ENCODE data around the gene RAX2.
A peak's percentile ranks its signal among the peaks of the same experiment; 100 is the strongest.

RAX2 gene

DNA sequence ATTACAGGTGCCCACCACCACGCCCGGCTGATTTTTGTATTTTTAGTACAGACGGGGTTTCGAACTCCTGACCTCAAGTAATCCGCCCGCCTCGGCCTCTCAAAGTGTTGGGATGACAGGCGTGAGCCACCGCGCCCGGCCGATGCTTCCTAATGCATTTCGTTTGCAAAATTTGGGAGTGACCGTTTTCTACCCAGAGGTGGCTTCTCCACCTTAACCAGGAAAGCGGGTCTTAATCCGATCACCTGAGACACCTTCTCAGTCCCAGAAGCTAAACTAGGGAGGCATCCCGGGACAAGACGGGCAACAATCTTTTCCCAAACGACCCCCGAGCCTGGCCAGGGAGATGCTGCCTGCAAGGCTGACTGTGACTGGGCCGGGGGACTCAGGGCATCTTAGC is 29.0 kb upstream of the RAX2 start:
- no peak for DNase-seq

DNA sequence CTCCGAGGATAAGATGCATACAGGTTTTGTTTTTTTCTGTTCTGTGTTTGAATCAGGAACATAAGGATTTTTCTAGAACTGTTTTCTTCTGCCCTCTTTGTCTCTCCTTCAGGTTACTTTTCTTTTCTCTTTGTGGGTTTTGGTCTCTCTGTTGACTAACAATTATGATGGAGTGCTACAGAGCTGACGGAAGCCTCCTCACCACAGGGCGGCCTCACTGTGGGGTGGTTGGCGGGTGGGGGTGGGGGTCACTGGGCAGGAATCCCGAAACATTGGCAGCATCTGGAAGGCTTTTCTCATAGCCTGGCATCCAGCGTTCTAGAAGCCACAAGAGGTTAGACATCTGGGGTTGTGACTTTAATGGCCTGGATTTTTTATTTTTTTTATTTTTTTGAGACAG is 26.1 kb upstream of the RAX2 start:
- DNase-seq, result no peak

DNA sequence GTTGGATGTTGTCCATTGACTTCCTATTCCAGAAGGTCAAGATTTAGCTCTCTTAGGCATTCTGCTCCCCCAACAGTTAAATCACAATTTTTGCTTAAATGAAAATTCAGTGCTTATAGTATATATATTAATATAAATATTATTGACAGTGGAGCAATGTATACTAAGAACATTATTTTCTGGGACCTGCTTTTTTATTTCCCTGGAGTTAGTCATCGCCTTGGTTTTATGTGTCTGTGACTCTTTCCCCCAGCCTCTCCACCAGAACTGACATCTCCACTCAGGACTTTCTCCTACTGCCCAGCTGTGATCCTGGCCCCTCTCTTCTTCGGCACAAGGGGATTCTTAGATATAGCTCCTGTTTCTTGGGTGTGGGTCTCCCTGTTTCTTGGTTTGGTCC is 24.3 kb upstream of the RAX2 start:
- no peak for DNase-seq

DNA sequence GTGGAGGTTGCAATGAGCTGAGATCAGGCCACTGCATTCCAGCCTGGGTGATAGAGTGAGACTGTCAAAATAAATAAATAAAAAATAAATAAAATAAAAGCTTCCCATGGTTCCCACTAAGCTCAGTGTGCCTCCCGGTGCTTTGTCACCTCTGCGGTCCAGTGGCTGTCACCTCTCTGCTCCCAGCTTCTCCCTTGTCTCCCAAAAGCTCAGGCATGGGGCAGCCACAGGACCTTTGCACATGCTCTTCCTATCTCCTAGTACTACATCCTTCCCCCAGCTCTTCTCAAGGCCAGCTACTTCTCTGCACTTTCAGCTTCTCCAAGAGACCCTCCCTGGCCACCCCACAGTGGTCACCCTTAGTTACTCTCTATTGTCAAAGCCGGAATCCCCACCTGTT is 21.8 kb upstream of the RAX2 start:
- no peak for DNase-seq

DNA sequence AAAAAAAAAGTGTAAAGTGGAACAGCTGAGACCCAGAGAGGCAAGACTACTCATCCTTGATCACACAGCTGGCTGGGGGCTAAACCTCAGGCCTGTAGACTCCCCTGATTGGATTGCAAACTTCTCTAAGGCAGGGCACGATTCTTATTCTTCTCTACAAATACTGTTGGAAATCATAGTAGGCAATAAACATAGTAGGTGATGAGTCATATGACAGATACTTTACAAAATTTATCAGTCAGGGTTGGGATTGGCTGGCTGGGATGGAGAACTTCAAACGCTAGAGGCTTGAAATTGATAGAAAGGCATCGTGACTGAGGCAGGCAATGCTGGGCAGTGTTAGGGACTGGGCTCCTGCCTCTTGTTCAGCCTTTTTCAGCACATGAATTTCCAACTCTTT is 20.1 kb upstream of the RAX2 start:
- no peak for DNase-seq

DNA sequence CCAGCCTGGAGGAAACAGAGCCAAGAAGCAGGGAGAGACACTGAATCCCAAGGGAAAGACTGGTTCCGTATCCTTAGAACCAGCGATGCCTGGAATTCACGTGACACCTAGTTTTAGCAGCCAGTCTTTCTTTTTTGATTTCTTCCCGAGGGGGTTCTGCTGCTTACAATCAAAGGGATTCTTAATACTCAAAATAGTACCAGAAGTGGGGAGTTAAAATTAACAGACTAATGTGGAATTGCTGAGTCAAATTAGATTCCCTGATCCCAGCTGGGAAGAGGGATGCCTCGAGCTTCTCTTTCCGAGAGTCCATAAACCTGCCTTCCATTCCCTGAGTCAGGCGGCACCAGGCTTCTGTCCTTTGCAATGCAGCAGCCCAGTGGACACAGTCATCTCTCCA is 18.9 kb upstream of the RAX2 start:
- DNase-seq, result no peak

DNA sequence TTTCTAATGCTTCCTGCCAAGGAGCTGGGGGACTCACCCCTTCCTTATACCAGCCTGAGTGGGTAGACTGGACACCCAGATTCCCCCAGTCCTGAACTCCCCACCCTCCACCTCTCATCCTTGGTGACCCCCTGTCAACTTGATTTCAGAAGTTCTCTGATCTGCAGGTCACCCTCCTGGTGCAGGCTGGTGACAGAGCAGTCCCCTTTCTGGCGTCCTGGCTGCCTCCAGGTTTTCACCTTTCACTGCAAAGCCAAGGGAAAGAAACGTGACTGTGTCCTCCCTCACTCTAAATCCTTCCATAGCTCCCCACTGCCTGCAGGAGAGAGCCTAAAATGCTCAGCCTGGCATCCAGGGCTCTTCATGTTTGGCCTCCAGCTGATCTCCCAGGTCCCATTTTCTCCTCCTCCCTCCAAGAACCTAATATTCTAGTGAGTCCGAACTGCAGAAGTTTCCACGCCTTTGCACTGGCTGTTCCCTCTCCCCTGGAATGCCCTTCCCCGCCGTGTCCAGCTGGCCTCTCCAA is 18.2 kb upstream of the RAX2 start:
- DNase-seq, result no peak

DNA sequence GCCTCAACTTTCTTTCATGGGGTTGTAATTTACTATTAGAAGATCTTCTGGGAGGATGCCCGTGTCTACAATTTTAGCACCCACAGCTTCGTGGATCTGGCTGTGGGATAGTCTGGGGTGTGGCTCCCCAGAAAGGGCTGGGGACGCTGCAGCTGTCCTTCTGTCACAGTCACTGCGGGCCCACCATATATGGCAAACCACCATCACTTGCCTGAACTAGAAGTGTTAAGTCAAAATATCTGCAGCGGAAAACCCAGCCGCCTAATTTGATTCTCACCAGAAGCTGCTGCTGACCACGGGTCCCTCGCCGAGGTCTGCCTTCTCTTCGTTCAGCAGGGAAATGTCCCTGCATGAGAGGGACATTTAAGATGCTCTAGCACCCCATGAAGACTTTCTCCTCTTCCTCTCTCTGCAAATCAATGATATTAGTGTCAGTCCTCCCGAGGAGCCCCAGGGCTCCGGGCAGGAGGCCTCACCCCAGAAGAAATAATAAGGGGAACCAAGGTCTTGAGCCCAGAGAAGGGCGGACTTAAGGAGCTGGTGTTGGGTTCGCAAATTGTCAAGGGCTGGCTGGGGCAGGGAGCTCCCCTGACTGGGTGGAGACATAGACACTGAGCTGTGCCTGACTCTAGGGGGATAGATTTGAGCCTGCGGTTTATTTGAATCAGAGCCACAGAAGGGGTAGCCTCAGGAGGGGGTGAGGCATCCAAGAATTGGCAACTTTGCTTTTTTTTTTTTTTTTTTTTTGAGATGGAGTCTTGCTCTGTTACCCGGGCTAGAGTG is 17.2 kb upstream of the RAX2 start:
- no peak for DNase-seq

DNA sequence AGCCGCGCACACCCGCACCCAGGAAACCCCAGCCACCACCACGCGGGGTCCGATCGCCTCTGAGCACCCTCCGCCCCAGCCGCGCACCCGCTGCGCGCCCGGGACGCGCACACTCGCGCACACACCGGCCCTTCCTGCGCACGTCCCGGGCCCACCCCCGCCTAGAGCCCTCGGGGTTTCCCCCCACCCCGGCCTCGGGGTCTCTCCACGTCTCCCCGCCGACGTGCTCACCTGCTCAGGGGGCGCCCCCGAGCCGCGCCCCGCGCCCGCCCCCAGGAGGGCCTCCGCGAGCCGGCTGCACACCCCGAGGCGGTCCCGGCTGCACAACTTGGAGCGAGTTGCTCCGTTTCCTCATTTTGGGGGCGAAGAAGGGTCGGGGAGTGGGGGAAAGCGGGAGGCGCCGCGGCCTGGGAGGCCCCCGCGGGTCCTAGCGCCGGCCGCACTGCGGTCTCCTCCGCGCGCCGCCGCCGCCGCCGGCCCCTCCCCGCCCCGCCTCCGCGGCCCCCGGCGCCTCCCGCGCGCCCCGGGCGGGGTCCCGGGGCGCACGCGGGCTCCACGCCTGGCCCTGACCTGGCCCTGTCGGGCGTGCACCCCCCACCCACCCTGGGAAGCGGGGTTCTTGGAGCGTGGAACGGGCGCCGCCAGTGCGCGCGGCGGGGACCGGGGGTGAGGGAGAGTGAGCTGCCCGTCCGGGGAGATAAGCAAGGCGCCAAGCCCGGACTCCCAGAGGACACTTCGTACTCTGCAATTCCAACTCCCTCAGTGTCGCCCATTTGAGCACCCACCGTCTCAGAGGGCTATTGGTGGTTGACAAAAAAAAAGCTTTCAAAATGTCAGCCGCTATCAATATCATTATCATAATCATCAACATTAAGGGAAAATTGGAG is 14.2 kb upstream of the RAX2 start, which contains the start of gene MATK:
Gene MATK, minus strand, starts transcription at position 444 of the 887 bp plus-strand sequence. CDS start 1,246 bp downstream, outside the sequence.
- peak in 1 of 2 experiments; percentile 25 for DNase-seq

DNA sequence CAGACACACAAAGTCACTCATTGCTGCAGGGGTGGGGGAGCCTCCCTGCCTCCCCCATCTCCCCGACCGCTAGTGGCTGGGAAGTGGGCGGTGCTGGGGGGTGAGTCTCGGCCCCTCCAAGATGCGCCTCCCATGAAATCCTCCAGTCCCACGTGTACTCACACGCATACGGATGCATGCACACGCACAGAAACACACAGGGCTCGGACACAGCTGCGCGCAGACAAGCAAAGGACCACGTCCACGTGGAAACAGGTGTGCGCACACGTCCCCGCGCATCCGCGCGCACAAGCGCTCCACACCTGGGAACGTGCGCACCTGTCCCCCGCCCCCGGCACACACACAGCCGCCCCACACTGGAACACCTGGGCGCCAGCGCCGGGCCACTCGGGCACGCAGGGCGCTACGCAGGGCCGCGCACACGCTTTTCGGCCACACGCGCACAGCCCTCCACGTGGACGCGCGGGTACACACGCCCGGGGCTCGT is 13.5 kb upstream of the RAX2 start:
- DNase-seq, result peak; percentile 39 to 54

DNA sequence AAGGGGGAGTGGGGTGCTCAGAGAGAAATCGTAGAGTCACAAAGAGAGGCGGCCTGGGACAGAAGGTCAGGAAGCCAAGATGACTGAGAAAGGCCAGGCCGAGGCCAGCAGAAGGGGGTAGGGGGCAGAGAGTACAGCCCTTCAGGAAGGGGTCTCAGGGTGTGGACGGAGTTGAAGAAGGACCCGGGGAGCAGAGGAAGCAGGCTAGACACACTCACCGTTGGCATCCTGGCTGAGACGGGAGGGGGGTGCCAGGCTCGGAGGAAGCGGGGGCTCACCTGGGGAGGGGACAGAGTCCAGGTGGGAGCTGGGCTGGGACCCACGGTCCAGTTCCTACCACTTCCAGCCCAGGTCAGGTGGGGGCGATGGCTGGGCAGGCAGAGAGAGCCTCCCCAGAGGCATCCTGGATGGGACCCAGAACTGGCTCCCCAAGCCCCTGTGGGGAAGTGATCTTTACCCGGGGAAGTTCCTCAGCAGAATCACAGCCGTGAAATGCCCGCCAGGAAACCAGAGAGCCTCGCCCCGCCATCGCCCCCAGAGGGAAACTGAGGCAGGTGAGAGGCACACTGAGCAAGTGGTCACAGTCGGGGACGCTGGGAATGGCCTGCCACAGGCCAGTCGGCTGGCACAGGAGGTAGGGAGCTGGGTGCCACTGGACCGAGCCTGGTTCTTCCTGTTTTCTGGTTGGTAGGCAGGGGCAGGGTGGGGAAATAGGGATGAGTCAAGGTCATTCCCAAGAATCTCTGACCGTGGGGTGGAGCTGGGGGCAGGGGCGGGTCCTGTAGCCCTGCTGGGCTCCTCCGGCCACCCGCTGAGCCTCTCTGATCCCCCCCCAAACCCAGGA is 12.8 kb upstream of the RAX2 start:
- DNase-seq, result no peak

DNA sequence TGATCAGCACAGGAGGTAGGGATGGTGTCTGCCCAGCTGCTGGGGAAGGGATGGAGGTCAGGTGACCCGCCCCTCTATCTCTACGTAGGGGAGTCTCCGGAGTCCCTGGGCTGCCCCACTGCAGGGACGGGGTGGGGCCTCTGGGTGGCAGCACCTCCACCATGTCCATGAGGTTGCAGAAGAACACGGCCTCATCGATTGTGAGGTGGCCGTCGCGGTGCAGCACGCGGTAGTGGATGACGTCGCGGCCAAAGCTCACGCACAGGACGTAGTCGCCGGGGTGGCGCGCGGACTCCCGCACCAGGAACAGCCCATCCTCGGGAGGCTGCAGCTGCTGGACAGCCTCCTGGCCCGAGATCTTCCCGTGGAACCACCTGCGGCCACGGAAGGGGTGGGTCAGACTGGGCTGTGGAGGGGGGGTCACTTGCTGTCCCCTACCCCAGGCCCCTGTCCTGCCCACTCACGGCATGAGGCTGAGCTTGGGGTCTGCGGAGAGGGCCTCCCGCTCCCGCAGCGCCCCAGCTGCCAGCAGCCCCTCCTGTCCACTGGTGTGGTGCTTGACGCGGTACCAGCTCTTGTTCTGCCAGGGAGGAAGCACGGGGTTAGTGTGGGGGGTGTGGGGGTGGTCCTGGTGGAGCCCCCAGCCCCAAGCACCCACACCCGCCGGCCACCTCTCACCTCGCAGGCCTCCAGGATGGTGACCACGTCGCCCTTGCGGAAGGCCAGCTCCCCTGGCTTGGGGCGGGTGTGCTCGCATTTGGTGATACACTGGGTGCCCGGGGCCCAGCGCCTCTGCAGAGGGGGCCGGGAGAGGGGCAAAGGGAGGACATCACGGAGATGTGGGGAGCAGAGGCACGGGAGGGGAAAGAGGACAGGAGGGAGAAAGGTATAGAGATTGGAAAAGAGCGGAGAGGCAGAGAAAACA is 11.9 kb upstream of the RAX2 start:
- peak; percentile 26 to 38 for DNase-seq

DNA sequence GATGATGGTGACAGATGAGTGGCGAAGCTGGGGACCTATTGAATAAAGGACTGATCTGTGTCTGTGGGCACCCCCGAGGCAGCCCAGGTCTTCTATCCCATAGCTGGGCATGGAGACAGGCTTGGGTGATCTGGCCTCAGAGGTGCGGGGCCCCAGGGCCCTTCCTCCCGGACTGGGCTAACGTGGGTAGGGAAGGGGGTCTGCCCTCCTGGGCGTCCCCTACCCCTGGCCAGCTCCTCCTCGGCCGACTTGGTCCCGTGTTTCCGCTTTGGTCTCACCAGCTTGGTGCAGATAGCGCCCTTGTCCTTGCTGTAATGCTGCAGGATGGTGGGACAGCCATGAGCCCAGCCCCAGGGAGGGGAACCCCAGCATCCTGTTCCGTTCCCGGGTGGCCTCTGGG is 10.9 kb upstream of the RAX2 start:
- no peak for DNase-seq

DNA sequence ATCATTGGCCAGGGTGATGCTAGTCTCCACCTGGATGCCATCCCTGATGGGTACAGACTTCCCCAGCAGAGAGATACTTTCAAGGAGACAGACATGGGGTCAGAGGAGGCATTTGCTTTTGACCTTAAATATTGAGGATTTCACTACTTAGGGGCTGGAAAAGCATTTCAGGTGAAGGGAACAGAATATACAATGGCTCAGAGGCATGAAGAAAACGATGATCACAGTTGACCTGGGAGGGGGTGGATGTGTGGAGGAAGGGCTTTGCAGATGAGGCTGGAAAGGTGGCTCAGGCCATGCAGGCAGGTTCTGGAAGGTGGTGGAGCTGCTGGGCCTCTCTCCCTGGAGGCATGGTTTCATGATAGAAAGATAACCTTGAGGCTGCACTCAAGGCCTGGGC is 10.3 kb upstream of the RAX2 start:
- DNase-seq, result no peak

DNA sequence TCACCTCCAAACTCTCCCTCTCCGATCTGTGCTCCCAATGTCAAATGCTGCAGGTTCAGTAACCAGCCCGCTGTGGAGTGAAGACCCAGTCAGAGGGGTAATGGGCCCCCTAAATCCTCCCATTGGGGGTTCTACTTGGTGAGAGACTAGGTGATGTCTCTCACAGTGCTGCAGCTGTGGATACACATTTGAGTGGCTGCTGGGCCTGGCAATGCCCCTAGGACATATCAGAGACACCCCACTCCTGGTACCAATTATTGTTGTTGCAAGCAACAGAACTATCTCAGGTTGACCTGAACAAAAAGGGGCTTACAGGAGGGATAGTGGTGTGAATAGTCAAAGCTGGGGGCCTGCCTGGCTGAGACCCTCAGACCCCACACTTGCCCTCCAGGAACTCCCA is 9.6 kb upstream of the RAX2 start:
- DNase-seq, result no peak

DNA sequence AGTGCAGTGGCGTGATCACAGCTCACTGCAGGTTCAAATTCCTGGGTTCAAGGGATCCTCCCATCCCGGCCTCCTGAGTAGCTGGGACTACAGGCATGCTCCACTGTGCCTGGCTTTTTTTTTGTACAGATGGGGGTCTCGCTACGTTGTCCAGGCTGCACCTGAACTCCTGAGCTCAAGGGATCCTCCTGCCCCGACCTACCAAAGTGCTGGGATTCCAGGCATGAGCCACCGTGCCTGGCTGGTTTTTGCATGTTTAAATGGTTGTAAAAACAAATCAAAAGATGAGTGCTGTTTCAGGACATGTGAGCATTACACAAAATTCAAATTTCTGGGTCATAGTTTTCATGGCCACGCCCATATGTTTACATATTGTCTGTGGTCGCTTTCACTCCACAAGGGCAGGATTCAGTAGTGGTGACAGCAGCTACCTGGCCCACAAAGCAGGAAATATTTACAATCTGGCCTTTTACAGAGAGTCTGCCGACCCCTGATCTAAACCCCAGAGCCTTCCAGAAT is 8.8 kb upstream of the RAX2 start:
- DNase-seq, result no peak

DNA sequence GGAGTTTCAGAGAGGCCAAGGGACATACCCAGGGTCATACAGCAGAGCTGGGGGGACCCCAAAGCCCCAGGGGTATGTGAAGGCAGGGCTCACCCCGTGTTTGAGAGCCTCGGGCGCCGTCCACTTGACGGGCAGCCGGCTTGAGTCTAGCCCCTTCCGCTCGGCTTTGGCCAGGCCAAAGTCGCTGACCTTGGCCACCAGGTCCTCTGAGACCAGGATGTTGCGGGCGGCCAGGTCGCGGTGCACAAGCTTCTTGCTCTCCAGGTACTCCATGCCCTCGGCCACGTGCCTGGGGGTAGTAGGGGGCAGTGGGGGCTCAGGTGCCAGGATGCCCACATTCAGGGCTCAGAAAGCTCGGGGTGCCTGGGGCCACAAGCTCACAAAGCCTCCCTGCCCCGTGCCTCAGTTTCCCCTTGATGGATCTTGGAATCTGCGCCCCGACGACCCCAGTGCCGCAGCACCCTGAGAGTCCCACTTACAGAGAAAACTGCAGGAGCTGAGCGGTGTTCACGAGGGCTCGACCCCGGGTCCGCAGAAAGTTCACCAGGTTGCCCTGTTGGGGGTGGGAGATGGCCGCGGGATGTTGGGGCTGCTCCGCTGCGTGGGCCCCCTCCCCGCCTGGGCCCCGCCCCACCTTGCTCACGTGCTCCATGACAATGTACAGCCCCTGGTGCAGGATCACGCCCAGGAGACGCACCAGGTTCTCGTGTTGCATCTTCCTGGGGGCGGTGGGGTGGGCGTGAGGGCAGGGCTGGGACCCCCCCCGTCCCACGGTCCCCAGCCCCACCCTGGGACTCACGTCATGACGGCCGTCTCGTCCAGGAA is 7.1 kb upstream of the RAX2 start:
- no peak for DNase-seq

DNA sequence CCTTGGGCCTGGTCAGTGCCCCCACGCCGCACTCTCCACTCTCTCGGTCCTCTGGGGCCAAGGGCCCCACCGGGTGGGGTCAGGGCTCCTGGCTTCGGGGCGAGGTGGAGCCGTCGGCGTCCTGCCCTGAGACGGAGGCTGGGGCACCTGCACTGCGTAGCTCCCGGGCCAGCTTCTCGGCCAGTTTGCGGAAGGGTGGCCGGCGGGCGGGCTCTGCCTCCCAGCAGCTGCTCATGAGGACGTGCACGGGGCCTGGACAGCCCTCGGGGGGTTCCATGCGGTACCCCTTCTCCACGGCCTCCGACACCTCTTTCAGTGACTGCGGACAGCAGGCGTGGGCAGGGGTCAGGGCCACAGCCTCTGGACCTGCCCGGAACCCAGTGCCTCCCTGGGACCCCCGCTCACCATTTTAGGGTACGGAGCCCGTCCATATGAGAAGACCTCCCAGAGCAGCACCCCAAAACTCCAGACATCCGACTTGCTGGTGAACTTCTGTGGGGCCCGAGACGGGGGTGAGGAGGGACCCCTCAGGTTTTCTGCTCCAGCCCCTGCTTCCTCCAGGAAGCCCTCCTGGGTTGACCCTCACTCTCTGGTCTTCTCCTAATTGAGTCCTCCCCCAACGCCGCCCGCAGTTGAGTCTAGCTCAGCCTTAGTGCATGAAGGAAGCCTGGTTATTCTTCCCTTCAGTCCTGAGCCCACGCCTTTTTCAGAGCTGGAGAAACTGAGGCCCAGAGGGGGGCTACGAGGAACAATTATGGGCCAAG is 6.3 kb upstream of the RAX2 start:
- DNase-seq, result no peak

DNA sequence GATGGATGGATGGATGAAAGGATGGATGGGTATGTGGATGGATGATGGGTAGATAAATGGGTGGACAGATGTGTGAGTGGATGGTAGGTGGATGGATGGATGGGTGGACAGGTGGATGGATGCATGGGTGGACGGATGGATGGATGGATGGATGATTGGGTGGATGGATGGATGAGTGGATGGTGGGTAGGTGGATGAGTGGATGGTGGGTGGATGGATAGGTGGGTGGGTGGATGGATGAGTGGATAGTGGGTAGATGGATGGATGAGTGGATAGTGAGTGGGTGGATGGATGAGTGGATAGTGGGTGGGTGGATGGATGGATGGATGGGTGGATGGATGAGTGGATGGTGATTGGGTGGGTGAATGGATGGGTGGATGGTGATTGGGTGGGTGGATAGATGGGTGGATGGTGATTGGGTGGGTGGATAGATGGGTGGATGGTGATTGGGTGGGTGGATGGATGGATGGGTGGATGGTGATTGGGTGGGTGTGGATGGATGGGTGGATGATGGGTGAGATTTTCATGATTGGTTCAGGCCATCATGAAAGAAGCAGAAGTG is 4.5 kb upstream of the RAX2 start:
- DNase-seq, result no peak

Measured in activated CD4-positive, alpha-beta T cell treated with anti-CD3 and anti-CD28 coated beads, Interleukin-2, amount 50 U/mL, for 4 hours (primary cell).